Stimulated activated CD8-positive, alpha-beta memory T cell treated with anti-CD3 and anti-CD28 coated beads, Interleukin-7, amount 100 ng/mL, for 4 hours (primary cell): Measurements from ENCODE around the gene TSPAN3.

Experiments
- DNase-seq, 2 donors: peaks; one replicate each; pipeline ENCODE4 v3.0.0-alpha.2; 2020; ENCODE audit warnings: low read depth in 2 of 2

Gene TSPAN3

DNA sequence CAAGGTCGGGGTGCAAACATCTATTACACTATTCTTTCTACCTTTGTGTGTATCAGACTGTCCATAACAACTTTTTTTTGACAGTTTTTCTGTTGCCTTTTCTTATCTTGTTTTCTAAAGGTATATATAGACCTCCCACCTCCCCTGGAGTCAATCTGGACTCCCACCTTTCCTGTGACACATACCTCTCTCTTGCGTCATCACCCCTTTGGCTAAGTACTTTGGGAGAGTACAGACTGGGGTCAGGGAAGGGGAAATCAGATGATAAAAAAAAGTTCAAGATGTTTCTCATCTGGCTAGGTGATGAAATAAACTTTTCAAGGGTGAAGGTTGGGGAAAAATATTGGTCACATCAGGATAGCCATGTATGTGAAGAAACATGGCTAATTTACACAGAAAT is 17.2 kb downstream of the TSPAN3 start:
- DNase-seq: no peak

DNA sequence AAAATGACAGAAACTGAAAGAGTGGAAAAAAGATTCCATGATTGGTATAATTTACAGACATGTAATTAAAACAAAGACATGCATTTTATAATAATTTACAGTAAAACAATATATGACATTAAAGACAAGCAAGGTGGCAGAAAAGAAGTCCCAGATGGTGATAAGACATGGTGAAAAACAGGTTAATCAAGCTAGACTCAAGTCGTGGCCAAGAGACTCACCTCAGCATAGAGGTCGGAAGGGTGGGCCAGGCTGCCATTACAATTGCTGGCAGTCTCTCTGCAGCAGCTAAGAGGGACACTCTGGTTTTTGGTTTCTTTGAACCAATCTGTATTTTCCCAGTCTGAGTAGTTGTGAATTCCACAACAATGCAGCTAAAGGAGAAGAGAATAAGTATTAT is 18.4 kb downstream of the TSPAN3 start:
- no peak for DNase-seq

DNA sequence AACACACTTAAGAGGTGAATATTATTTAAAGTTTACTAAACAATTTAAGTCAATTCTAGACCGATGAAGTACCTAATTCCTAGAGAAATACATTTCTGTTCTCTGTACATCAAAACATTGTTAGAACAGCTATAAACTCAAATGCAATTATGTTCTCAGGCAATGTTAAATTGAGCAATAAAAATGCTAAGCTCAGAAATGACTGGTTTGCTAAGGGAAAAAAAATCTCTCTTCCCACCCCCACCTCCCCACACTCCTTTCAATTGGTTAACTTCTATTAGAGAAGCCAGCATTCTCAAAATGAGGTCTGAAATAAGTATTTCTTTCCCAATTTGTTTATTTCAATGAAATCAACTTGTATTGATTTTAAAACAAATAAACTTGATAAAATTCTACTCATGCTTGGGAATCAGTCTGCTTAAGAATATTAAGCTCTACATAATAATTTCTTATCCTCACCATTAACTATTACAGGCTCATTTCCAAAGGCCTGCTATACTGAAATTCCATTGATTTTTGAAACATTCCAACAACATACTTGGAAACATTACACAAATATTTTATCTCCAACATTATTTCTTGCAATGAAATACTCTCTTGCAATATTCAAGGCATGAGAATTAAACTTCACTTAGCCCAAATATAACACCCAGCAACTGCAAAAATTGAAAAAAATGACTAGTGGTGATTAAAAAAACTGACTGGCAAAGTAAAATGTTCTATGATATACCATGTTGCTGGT is 22.6 kb downstream of the TSPAN3 start:
- no peak for DNase-seq

DNA sequence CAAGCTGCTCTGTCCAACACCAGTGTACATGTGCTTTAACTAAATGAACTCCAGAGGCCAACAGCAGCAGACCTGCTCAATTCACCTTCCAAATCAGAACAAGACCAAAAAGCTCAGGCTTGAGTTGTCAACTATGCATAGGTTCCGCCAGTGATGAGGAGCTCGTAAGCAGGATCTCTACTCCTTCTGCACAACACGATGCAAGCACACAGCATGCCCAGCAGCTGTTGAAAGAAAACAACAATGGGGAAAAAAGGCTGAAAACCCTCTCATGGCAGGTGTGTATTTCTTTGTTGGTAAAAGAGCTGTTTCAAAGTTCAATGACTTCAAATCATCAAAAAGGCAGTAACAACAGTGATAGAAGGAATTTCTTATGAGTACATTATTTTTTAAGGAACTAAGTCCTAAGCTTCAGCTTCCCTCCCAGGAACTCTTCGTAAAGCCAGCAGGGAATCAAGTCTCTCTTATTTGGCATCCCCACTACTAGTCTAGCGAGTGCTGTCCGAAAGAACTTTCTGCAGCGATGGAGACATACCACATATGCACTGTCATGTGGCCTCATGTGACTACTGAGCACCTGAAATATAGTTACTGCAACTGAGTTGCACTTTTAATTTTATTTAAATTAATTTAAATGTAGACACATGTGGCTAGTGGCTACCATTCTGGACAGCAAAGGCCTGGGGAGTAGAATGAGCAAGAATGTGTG is 24.1 kb downstream of the TSPAN3 start:
- no peak for DNase-seq

DNA sequence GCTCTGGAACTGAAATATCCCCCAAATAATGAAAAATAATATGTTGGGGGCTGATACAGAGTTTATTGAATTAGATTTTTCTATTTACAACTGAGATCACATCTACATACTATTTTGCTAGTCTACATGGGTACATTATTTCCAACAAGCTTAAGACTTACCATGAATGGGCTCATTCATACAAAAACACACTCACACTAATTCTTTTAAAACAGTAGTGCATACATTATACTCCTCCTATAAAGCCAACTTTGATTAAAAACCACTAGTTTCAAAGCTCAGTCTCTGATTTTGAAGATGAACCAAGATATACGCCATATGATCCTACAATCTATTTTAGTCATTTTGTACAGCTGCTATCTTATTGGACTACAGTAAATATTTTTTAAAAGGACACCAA is 24.9 kb downstream of the TSPAN3 start:
- DNase-seq: no peak

DNA sequence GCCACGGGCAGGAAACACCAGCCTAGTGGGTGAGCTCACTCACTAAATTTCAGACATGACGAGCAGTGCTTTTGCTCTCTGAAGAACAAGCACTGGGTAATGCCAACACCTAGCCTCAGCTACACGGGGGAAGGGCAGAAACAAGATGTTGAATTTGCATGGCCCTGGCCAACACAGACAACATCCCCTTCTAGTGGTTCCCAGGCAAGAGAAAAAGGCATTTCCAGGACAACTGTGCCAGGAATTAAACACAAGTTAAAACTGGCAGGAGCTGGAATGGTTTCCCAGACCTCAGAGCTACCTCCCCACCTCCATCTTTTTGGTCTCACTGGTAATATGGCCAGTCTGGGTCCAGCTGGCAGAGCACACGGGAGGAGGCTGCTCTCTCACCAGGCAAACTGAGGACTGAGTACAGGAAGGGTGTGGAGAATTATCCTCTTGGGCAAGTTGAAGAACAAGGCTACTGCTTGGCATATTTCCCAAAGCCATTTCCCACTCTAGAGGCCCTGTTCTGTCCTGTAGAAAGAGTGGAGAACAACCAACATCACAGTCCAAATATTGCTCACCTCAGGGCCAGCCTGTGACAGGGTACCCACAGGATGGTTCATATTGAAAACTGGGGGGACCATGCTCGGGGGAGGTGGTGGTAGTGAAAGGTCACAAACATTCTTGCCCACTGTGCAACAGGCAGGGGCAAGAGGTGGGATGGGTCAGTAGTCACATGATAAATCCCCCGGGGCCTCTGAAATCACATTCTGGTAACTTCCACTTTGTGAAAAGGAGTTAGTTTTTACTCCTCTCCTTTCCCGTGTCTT is 26.5 kb downstream of the TSPAN3 start:
- DNase-seq: no peak

DNA sequence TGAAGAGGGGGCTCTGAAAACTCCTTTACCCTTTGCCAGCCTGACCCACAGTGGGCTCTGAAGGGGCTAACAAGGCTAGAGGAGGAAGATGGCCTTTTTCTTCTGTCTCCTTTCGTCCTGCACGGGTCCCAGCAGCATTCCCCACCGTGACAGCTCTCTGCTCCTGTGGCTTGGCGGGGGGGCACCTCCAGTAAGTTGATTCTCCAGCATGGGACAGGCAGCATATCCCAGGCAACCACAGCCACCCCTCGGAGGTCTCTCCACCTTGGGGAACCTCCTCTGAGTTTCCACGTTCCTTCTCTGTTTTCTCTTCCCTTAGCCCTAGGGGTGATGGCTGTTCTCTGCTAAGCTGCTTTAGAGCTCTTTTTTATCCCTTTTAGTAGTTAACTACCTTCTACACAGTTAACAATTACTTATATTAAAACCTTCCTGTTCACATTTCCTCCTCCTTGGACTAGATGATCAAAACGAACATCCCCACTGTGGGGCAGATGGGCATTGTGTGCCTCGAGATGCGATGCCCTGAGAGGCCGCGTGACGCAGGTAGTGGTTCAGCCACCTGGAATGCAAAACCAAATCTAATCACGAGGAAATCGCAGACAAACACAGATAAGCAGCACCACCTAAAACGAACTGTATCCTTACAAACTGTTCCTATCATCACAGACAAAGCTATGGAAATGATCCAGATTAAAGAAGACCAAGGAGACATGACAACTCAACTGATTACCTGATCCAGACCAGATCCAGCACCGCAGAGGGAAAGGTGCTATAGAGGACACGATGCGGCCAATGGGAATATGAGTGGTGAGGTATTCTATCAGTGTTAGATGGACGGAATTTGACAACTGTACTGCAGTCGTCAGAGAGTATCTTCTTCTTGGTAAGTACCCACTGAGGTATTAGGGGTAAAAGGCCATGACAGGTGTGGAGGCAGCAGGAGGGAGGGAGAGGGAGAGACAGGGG is 27.7 kb downstream of the TSPAN3 start:
- DNase-seq: no peak

DNA sequence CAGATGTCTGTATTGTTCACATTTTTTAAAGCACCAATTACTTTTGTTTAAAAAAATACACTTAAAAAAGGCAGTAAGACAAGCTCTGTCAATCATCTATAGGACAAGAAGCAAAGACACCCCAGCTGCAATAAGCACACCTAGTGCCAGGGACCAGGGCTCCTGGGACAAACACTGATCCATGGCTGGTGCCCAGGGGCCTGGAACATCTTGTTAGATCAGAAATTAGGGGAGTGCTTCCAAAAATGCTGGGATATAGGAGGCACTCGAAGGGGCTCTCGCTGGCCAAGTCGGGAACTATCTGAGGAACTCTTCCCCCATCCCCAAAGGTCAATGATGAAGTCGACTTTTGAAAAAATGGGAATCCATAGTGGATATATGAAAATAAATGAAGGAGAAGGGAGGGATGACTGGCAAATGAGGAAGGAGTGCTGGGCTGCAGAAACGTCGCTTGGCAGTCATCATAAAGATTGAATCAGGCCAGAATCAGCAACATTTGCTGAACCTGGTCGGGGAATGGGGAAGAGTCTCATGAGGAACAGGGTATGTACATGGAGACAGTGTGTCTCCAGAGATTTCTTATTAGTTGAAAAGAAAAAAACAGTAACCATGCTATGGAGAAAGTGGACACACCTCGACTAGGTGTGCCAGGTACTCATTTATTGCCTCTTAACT is 28.5 kb downstream of the TSPAN3 start:
- no peak for DNase-seq

DNA sequence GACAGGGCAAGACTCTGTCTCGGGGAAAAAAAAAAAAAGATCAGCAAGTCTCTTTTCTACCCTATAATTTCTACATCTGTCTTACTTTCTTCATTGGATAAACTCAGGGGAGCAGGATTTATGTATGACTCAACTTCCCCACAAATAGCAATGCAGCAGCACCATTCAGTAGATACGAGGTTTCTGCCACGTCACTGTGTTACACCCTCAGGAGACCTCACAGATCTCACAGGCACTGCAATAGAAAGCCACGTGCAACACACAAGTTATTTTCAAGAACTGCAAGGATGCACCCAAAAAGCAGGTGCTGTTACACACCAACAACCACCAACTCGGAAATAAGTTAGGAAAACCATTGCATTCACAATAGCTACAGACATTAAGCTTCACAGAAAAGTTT is 30.2 kb downstream of the TSPAN3 start:
- DNase-seq: no peak

DNA sequence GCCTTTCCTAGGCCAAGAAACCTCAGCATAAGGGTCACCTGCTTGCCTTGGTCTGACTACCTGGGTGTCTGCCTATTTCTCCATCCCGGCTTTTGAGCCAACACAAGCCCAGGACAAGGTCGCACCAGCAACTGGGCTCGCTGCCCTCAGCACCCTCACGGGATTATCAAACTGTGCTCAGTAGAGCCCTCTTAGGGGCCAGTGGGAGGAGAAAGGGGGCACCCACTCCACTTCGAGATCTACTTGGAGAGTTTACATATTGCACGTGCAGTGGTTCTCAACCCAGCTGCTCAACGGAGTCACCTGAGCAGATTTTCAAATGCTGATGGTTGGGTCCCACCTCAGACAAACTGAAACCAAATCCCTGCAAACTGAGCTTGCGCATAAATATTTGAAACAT is 31.1 kb downstream of the TSPAN3 start:
- no peak for DNase-seq

DNA sequence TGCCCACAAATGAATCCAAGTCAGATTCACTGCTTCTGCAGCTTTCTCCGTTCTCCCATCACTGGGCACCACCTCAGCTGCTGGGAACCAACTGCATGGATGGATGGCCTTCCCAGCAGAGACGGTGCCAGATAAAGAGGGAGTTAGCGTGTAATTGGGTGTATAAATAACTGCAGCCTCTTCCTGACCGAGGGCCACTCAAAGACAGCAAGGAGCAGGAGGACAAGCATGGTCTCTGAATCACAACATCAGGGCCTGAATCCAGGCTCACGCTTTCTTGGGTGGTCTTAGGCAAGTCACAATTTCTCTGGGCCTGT is 31.7 kb downstream of the TSPAN3 start:
- no peak for DNase-seq

DNA sequence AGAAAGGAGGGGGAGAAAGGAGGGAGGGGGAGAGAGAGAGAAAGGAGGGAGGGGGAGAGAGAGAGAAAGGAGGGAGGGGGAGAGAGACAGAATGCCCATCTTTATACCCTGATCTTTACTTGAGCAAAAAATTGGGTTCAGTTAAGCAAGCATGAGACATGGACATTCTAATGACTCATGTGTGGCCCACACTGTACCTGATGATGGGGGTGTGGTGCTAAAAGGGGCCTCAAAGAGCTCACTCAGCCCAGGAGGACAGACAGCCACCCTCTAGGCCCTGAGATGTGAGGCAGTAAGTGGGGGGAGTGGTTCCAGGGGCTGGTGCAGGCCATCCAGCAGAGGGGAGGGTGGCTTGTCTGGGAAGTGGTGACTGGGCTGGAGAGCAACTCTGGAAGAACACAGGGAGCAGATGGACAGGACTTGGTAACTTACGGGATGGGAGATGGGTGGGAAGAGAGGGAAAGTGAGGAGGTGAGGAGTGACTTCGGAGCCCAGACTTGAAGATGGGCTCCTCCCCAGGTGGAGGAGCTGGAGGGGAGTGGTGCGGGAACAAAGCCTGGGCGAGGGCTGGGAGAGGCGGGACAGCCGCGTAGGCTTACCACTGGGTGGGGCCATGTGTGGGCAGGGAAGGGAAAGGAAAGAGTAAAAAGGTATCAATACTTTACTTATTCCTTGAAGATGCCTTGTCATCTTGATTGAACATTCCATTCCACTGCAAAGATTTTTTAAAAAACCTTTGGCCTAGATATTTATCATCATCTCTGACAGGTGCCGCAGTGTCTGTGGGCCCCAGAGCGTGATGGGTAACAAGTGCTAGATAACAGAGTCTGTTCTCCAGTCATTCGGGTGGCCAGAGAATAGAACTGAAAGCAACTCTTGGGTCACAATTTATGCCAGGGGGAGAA is 32.3 kb downstream of the TSPAN3 start:
- DNase-seq: no peak

DNA sequence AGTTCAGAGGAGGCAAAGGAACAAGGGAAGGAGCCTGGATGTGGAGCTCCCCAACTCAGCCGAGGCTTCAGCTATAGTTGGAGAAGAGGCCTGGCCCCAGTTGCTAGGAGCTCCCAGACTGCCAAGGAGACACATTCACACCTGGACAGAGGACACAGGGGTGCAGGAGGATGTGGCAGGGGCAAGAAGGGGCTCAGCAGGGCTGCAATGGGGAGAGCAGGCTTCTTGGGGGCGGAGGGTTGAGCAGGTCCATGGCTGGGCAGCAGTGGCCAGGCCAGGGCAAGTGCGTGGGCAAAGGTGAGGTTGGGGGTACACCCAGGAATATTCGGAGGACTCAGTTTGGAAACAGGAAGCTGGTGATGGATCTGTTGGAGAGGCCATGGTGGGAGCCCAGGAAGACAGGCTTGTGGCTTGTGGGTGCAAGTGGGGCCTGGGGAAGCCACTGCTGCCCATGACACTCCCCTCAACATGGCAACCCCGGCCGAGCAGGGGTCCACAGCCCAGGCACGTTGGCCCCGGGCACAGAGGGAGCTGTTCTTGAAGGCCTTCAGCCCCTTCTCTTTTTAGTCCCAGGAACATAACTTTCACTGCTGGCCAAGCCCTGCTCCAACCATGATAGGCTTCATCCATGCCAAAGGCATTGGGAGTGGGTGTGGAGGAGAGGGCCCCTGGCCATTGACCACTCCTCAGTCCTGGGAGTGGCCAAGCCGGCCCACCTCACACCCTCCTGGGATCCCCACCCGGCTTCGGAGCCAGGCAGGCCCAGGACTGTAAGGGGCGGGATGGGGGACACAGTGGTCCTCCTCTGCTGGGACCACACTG is 33.3 kb downstream of the TSPAN3 start:
- DNase-seq: no peak

DNA sequence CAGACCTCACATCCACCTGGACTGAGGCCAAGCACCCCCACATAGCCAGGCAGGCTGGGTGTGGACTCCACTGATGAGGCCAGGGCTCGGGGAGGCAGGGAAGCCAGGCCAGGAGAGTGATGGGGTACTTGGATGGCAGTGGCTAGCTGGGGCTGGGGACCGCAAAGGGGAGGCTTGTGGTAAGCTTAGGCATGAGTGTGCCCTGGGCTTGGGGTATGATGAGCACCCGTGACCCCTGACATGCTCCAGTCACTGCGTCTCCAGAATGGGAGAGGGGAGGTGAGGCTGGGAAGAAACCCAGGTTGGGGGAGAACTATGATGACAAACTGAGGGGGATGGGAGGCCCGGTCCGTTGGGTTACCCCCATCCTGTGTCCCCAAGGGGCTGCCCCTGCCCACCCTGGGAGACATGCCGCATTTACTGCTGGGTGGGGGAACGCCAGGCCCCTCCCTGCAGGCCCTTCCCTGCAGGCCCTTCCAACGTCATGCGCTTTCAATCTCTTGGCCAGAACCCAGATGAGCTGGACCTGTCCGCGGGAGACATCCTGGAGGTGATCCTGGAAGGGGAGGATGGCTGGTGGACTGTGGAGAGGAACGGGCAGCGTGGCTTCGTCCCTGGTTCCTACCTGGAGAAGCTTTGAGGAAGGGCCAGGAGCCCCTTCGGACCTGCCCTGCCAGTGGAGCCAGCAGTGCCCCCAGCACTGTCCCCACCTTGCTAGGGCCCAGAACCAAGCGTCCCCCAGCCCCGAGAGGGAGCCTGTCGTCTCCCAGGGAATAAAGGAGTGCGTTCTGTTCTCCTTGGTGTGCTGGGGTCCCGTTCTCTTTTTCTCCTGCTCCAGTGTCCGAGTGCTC is 34.1 kb downstream of the TSPAN3 start:
- DNase-seq: no peak

DNA sequence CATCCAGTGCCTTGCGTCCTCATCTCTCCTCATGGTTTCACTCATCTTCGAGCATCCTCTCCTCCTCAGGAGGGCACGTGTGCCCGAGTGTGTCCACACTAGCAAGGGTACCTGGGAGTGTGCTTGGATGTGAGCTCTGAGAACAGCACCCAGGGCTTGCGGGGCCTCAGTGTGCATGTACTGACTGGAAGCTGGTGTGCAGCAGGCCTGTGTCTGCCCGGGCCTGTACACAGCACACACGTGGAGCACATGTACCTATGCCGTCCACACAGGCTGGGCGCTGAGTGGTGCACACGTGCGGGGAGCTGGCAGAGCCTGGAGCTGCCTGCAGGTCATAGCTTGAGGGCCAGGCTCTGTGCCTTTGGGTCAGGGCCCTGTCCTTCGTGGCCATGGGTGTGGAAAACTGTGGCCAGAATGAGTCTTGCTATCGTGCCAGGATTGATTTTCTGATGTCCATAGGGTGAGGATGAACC is 34.9 kb downstream of the TSPAN3 start:
- DNase-seq: no peak

DNA sequence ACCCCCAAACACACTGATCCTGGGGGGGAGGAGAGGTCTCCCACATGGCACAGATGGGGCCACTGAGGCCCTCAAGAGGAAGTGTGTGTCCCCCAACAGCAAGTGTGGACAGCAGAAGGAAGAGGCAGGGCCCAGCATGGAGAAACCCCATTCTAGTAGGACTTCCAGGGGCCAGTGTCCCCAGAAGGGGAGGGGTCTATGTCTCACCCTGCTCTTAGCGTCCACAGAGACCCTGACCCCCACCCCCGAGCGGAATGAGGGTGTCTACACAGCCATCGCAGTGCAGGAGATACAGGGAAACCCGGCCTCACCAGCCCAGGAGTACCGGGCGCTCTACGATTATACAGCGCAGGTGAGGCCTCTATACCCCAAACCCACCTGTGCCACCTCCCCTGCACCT is 35.3 kb downstream of the TSPAN3 start:
- no peak for DNase-seq

DNA sequence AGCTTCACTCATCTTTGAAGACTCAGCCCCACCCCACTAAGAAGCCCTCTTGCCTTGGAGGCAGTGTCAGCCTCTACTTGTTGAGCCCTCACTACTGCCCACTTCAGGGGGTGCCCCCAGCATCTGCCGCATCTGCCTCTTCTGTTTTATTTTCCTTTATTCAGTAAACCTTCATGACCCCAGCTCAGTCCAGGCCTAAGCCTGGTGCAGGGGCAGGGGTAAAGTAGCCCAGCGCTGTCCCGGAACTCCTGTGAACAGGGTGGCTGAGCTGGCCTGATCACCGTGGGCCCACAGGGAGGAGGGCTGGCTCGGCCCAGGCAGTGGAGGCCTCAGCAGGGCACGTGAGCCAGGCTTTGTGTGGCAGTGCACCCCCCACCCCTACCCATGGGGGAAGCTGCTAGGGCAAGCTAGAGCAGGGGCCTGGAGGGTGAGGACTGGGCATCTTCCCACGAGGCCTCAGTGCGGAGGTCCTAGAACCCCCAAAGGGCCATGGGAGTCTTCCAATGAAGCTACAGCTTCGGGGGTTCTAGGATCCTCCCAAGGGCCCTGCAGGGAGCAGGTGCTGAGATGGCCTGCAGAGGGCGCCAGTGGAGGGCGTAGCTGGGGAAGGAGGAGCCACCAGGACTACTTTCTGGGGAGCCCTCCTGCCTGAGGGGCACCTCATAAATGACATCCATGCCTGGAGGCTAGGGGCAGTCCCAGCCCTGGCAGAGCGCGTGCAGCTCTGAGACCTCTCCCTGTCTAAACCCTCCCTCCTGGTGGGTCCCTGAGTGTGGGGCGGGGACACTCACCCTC is 36.0 kb downstream of the TSPAN3 start:
- no peak for DNase-seq
